HG03460 (cell line): ENCODE results near the gene SLC12A8.

Source experiments
- ATAC-seq: cut with Tn5 transposase; IDR thresholded peaks from one replicate; pipeline ENCODE4 v1.9.1; 2021; ENCODE audit not compliant: unreplicated experiment

Gene SLC12A8

GRCh38 chr3:125214738-125215137 is 2.2 kb upstream of the SLC12A8 start:
- ATAC-seq, result no peak

DNA sequence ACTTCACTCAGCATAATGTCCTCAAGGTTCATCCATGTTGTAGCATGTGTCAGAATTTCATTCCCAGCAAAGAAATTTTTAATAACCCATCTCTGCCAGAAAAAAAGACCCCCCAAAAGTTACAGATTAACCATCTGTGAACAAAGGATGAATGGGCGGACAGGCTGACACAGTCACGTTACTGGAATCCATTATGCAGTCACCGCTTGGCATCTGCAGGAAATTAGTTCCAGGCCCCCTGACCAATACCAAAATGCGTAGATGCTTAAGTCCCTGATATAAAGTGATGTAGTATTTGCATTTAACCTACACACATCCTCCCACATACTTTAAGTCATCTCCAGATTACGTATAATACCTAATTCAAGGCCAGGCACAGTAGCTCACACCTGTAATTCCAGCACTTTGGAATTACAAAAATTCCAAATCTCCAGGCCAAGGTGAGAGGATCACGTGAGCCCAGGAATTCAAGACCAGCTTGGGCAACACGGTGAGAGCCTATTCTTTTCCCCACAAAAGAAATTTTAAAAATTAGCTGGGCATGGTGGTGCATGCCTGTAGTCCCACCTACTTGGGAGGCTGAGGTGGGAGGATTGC is 1.5 kb upstream of the SLC12A8 start:
- no peak for ATAC-seq

DNA sequence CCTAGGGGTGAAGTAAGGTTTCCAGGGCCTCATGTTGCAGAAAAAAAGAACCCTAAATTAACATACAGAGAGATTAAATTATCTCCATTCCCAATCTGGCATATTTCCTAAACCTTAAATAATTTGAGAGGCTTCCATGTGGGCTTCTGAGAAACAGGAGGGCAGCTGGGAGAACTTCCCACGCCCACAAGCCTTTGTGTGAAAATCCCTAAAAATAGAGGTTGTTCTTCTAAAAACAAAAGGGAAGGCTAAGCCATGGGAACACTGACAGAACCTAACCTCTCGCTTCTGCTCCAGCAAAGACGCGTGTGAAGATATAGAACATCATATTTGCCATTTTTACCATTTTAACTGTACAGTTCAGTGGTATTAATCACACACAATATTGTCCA is 812 bp upstream of the SLC12A8 start:
- ATAC-seq, result no peak

- no peak for ATAC-seq
Observed at GRCh38 chr3:125212091-125212508, 448 bp downstream of the SLC12A8 start.

DNA sequence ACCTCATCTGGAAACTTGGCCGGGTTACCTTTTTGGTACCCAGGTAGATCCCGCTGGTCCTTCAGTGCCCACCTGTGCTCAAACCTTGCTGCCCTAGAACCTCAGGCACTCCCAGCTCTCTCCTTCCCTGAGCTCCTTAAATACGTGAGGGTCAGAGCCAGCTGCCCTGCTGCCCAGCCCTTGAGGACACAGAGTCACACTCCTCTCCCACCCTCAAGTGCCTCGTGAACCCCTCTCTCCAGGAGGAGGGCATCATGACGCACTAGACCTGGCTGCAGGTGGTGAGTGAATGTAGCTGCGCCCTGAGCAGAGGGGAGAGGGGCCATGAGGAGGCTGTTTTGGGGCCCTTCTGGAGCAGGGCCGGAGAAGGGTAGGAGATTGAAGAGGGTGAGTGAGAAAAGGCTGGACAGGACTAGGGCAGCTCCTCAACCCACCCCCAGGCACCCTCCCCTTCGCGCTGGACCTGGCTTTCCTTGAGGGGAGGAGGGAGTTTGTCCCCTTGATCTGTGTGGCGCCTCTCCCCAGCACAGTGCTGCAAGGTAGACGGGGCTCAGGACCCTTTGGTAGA is 941 bp downstream of the SLC12A8 start:
- no peak for ATAC-seq

DNA sequence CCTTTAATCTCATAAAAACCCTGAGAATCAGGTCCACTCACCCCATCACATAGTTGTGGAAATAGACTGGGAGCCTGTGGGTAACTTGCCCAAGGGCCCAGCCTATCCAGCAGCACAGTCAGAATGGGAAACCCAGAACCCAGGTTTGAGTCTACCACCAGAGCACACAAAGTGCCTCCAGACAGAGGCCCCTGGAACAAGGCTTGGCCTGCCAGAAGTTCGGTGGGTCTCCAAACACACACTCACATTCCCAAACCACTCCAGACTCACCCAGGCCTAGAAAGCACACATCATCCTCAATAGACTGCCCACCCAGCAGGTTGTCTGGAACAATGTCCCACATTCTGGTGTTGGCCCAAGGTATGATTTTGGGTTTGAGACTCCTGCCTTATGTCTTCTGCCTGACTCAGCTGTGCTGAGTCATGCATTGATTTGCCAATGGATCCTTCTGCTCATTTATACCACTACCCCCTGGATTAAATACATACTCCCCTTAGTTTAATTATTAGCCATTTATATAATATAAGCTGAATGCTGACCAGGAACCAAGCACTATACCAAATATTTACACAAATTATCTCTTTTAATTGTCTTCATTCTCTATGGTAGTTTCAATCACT is 4.5 kb downstream of the SLC12A8 start:
- no peak for ATAC-seq

- ATAC-seq, result no peak
Observed at GRCh38 chr3:125207507-125207906, 5.0 kb downstream of the SLC12A8 start.

GRCh38 chr3:125206934-125207333 is 5.6 kb downstream of the SLC12A8 start:
- no peak for ATAC-seq

GRCh38 chr3:125203731-125204130 is 8.8 kb downstream of the SLC12A8 start:
- no peak for ATAC-seq

DNA sequence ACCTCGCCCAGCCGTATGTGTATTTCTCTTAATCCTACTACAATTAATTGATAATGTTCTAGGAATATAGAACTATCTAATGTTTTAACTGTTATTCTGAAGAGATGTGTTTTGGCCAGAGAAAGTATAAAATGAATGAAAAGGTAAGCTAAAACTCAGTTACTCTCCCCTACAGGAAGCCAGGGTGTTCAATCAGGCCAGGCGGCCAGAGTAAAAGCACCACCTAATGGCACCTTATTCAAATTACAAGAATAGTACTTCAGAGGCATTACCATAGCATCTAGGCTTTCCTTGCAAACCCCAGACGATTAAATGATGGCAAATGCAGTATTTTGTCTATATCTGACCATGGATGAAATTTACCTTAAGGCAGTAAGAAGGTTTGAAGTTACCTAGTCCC is 10.4 kb downstream of the SLC12A8 start:
- ATAC-seq, result no peak

DNA sequence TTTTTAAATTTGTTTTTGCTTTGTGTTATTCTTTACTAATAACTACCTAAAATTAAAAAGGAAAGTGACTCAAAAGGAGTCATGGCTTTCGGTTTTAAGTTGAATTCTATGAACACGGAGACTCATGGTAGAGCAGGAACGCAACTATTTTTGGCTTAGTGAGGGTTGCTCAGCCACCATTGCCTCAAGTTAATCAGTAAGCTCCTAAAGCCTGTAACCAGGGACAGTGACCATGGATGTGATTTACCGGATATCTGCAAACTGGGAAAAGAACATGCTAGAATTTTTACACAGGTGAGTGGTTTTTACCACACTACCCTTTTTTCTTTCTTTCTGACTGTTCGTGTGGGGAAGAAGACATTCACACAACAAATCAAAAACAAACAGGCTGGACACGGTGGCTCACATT is 11.8 kb downstream of the SLC12A8 start:
- ATAC-seq, result peak; percentile 82

DNA sequence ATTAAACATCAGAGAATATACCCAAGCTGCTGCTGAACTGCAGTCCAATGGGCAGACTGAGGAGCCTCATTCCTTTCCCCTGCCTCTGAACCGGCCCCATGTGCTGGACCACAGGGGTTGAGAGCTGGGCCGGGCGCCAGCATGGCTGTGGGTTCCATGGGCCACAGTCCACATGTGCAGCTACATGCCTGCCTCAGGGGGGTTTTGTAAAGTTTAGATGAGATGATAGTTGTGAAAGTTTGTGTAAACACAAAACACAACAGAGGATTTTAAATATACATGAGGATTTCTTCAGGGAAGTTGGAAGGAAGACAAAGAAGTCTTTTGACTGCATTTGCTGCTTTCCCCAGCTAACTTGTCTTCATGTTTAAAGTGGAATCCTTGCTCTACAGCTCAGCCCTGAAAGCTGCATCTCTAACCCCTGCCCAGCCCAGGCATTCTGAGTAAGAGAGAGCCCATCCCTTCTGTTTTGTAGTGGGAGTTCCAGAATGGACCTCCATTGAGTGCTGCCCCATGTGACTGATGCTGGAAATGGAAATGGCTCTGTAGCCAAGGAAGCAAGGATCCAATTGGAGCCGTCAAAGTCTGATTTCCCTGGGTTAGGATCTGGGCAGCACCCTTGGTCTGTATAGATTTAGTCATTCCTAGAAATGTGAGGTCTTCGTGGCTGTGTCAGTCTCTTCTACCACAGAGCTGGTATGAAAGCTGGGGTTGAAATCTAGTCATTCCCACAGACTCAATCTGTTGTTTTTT is 17.5 kb downstream of the SLC12A8 start:
- no peak for ATAC-seq

- no peak for ATAC-seq
Observed at GRCh38 chr3:125194061-125194848, 18.3 kb downstream of the SLC12A8 start.

GRCh38 chr3:125192190-125193035 is 20.1 kb downstream of the SLC12A8 start:
- peak; percentile 58 for ATAC-seq

GRCh38 chr3:125191730-125192129 is 20.8 kb downstream of the SLC12A8 start:
- no peak for ATAC-seq

DNA sequence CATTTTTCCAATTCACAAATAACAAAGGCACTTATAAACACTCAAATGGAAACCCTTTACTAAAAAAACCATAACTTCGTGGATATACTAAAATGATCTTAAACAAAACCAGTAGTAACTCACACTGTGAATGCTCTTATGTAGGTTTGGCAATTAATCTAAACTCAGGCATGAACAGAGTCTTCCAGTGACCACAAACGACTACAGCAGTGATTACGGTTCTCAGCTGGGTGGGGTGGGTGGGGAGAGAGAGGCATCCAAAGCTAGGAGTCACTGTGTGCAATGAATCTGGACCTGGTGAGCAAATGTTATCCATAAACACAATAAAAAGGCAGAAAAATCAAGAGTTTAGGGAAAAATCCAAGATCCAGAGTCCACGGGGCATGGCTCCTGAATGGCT is 21.3 kb downstream of the SLC12A8 start:
- no peak for ATAC-seq

GRCh38 chr3:125190786-125191185 is 21.8 kb downstream of the SLC12A8 start:
- ATAC-seq, result no peak

- no peak for ATAC-seq
Observed at GRCh38 chr3:125189378-125190165, 23.0 kb downstream of the SLC12A8 start.

DNA sequence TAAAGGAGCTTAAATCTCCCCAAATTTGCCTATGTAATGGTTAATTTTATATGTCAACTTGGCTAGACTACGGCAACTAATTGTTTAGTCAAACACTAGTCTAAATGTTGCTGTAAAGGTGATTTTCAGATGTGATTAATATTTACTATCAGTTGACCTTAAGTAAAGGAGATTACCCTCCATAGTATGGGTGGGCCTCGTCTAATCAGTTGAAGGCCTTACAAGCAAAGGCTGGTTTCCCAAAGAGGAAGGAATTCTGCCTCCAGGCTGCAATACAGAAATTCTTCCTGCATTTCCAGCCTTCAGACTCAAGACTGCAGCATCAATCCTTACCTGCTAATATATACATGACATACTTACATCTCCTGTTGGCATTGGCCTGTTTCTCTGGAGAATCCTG is 23.6 kb downstream of the SLC12A8 start:
- ATAC-seq, result no peak

- no peak for ATAC-seq
Observed at GRCh38 chr3:125187599-125187910, 25.0 kb downstream of the SLC12A8 start.
